ENCODE data around the gene RPS4Y2.

The RPS4Y2 gene

DNA sequence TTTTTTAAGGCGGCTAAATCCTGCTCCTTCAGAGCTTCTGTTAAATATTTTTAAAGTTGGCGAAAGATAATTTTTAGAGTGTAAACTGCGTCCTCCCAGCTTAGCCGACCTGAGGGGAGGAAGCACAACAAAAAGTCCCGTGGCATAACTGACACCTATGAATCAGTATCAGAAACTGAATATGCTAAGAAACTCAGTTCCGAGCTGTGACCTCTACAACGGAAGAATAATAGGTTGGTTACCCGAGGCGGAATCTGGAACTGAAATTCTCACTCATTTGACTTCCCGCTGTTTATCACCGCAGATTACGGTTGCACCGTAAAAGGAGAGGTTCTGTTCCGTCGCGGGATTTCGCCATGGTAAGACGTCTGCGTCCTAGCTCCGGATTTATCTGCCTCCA, at the start of gene RPS4Y2:
TSS of gene RPS4Y2 (plus strand) at position 301 of the 400 bp plus-strand sequence. CDS start at position 357, 56 bp downstream.
- DNase-seq, result no peak

- no peak for DNase-seq
Measured at GRCh38 chrY:20714391-20714790, 41.5 kb upstream of the RPS4Y2 start.

GRCh38 chrY:20726184-20726907, 29.6 kb upstream of the RPS4Y2 start:
- no peak for DNase-seq

- no peak for DNase-seq
Measured at GRCh38 chrY:20735200-20735599, 20.7 kb upstream of the RPS4Y2 start.

- DNase-seq, result no peak
Measured at GRCh38 chrY:20739806-20740205, 16.1 kb upstream of the RPS4Y2 start.

DNA sequence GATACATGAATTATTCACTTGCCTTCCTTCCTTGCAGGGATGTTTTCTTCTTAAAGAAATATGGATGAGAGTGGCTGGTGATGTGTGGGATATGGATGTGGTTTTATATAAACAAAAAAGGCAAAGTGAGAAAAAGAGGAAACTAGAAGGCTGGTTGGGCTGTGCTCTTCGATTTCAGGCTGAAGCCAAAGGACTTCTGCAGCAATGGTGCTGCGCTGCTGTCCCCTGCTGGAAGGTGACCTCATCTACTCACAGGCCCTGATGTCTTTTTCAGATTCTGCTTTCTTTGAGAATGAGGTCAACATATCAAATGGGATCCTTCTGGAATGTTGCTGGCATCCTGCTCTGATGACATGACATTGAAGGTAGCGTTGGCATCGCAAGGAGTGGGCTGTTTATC, 15.3 kb upstream of the RPS4Y2 start:
- DNase-seq, result no peak

DNA sequence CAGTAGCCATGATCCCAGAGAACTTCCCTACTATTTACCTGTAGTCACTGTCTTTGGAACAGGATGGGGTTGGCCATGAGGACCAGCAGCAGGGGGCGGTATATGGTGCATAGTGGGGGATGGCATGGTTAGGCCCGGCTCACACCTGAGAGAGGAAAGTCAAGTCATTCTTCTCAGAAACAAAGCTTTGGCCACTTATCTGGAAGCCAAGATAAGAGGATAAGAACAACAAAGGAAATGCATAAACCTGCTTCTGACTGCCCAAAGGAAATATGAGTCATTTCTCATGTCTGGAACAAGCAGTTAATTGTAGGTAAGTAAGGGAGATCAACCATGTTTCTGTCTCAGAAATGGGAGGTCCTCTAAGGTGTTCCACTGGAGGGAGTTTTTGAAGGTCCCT, 10.8 kb upstream of the RPS4Y2 start:
- no peak for DNase-seq

GRCh38 chrY:20746919-20747318, 9.0 kb upstream of the RPS4Y2 start:
- DNase-seq, result no peak

- DNase-seq, result no peak
Measured at GRCh38 chrY:20763869-20764268, 8.0 kb downstream of the RPS4Y2 start.

DNA sequence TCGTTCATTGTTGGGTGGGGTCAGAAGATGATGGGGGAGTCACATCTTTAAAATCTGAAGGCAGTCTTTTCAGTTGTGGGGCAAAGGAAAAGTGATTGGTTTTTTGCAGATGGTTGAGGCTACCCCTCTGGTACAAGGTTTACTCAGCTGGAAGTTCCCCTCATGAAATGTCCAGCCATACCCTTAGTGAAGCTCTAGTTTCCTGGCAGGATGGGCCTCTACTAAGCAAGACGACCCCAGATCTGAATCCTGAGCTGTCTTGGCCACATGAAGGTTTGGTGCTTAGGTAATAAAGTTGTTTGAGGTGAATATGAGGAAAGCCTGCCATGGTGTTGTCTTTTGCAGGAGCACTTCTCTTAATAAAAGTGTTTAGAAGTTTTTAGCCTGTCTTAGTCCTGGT, 9.2 kb downstream of the RPS4Y2 start:
- no peak for DNase-seq

- DNase-seq, result no peak
Measured at GRCh38 chrY:20770755-20771154, 14.8 kb downstream of the RPS4Y2 start.

DNA sequence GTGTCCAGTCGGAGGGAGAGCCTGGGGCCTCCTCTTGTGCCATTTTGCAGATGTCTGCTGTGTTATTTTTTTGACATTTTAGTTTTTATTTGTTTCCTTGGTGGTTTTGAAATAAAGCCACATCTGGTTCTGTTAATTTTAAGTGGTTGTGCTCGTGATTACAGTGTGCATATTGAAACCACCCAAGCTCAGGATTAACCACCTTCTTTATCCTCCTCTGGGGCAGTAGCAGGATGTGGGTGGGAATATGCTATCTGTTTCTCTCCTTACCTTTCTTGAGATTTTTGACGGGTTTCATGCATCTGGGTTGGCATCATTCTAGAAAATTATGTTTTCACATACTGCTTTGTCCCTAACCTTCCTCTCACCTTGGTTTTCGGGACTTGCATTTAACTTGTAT, 20.2 kb downstream of the RPS4Y2 start:
- DNase-seq, result no peak

- DNase-seq, result no peak
Measured at GRCh38 chrY:20780104-20780654, 24.3 kb downstream of the RPS4Y2 start.

GRCh38 chrY:20780776-20781175, 24.9 kb downstream of the RPS4Y2 start:
- no peak for DNase-seq

GRCh38 chrY:20781408-20781807, 25.5 kb downstream of the RPS4Y2 start:
- DNase-seq, result no peak

DNA sequence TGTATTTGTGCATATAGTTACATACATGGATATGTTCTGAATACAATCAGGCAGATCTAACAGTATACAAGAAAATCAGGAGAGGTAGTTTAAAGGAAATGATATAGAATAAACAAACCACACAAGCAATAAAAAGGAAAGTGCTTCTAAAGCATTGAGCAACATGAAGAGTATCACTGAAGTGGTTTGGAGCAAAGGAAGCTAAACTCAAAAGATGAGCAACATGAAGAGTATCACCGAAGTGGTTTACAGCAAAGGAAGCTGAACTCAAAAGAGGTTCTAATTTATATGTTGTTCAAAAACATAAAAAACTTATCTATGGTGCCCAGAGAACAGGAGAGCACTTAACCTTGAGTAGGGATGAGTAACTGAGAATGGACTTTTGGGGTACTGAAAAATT, 29.1 kb downstream of the RPS4Y2 start:
- no peak for DNase-seq

DNA sequence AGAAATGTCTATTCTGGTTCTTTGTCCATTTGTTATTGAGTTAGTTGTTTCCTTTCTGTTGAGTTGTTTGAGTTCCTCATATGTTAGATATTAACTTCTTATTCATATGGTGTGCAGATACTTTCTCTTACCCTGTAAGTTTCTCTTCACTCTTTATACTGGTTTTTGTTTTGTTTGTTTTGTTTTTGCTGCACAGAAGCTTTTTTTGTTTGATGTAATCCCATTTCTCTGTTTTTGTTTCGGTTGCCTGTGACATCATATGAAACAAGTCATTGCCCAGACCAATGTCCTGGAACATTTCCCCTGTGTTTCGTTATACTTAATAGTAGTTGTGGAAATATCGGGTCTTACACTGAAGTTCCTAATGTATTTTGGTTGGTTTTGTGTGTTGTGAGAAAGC, 31.2 kb downstream of the RPS4Y2 start:
- DNase-seq, result no peak

- no peak for DNase-seq
Measured at GRCh38 chrY:20798351-20799049, 42.6 kb downstream of the RPS4Y2 start.

DNA sequence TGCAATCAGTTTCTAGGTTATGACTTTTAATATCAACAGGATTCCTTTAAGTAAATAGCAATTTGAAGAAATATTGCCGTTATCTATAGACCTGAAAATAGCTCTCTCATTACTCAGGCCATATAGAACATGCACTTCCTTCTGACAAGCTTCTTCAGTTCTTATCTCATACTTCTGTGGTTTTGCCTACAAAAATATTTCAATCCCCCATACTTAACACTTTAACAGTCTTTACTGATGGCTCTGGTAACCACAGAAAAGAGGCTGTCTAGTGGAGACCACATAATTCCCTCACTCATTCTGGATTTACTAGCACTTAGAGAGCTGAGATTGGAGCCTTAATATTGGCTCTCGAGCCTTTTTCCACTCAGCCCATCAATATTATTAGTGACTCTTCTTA, 46.8 kb downstream of the RPS4Y2 start:
- no peak for DNase-seq

- DNase-seq, result no peak
Measured at GRCh38 chrY:20806243-20806642, 50.3 kb downstream of the RPS4Y2 start.

GRCh38 chrY:20813459-20813858, 57.6 kb downstream of the RPS4Y2 start:
- no peak for DNase-seq

- no peak for DNase-seq
Measured at GRCh38 chrY:20814794-20815193, 58.9 kb downstream of the RPS4Y2 start.

GRCh38 chrY:20817067-20817466, 61.2 kb downstream of the RPS4Y2 start:
- DNase-seq, result no peak
